ENCODE data around the gene PPP1CC. TPM values are rescaled to one million over a fixed set of nuclear protein-coding genes. Genes with fewer than 3 reads are reported as not detected.

PPP1CC gene
- total RNA-seq, 6 experiments from 2014 or later: 32.8 to 51.7 (median 36.2) TPM

DNA sequence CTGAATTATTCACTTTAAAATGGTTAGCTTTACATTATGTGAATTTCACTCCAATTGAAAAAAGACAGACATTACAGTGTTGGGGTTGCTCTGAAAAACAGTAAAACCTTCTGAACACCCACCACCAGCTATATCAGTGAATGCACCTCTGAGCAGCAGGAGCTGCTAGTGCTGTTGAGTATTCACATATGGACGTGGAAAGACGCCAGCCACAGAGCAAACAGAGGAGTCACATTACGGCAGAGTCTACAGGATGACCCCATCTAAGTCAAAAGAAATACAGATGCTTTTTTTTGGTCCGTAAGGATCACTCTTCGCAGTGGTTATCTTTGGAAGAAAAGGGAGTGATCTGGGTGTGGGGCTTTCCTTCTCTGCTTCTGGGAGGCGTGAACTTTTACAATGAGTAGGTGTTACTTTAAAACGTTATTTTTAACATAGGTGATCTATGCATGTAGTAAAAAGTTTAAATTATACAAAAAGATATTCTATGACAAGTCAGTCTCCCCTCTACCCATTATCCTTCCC lies 58.3 kb downstream of the PPP1CC start:
- Histone ChIP-seq H3K9me3 (no peaks in the 10 kb centered on the region), H3K4me3 (no peak overlapping the region), H3K27ac (no peak overlapping the region), H3K4me1 (peaks cover 0 to 8% (median 0%) of the 10 kb centered on the region in 4 donors), H3K27me3 (no peaks in the 10 kb centered on the region), H3K36me3 (no peaks in the 10 kb centered on the region)
- intact Hi-C loops (cut with DNase I): no loop called here
- DNase-seq (no peak), ATAC-seq (no peak)
- WGBS (ENCODE audit: insufficient coverage, low coverage, low lambda C conversion rate, missing lambda C conversion rate): 64% methylated on average over 7 of the region's 7 CpGs
- TF ChIP-seq CTCF (IDR thresholded peaks at IDR 0.05) (no peak), POLR2A (IDR thresholded peaks at IDR 0.05) (no peak)

- DNase-seq (no peak), ATAC-seq (no peak)
- no peaks in the 10 kb centered on the region for H3K36me3 ChIP-seq
- H3K4me1 ChIP-seq: peaks cover 0 to 8% (median 0%) of the 10 kb centered on the region in 4 donors
- no peak overlapping the region for H3K4me3 ChIP-seq
- TF ChIP-seq CTCF (IDR thresholded peaks at IDR 0.05) (no peak), POLR2A (IDR thresholded peaks at IDR 0.05) (no peak)
- H3K27ac ChIP-seq: no peak overlapping the region
- no peaks in the 10 kb centered on the region for H3K27me3 ChIP-seq
- intact Hi-C loops (cut with DNase I): no loop called here
- WGBS (ENCODE audit: insufficient coverage, low coverage, low lambda C conversion rate, missing lambda C conversion rate): 90% methylated on average over 2 of the region's 2 CpGs
- H3K9me3 ChIP-seq: no peaks in the 10 kb centered on the region
Observed at GRCh38 chr12:110683888-110684287, 58.8 kb downstream of the PPP1CC start.

DNA sequence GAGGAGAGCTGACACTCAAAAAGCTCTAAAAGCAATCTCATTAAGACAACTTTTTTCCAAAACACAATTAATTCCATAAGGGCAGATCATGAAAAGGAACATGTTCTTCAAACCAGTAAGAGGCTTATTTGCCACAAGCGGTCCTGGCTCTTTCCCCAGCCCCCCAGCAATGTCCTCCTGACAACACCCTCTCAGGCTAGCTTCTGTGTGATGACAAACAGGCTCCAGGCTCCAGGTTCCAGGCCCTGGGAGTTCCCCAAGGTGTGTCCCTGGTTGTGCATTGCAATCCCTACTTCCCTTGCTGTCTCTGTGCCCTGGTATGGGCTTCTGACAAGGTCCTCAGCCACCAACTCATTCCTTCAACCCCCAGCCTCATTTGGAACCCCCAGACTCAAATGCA lies 62.7 kb downstream of the PPP1CC start:
- DNase-seq (no peak), ATAC-seq (no peak)
- WGBS (ENCODE audit: insufficient coverage, low coverage, low lambda C conversion rate, missing lambda C conversion rate): 30% methylated on average over 1 of the region's 1 CpG
- H3K27me3 ChIP-seq: no peaks in the 10 kb centered on the region
- H3K9me3 ChIP-seq: no peaks in the 10 kb centered on the region
- H3K4me3 ChIP-seq: no peak overlapping the region
- intact Hi-C loops (cut with DNase I): no loop called here
- H3K4me1 ChIP-seq: no peaks in the 10 kb centered on the region
- H3K27ac ChIP-seq: no peak overlapping the region
- TF ChIP-seq CTCF (IDR thresholded peaks at IDR 0.05) (no peak), POLR2A (IDR thresholded peaks at IDR 0.05) (no peak)
- H3K36me3 ChIP-seq: no peaks in the 10 kb centered on the region

- Histone ChIP-seq H3K36me3 (no peaks in the 10 kb centered on the region), H3K27ac (no peak overlapping the region), H3K4me1 (no peaks in the 10 kb centered on the region), H3K4me3 (no peak overlapping the region), H3K27me3 (no peaks in the 10 kb centered on the region), H3K9me3 (no peaks in the 10 kb centered on the region)
- DNase-seq (no peak), ATAC-seq (no peak)
- intact Hi-C loops (cut with DNase I): no loop called here
- WGBS (ENCODE audit: insufficient coverage, low coverage, low lambda C conversion rate, missing lambda C conversion rate): 88% methylated on average over 7 of the region's 12 CpGs
- no peak for TF ChIP-seq POLR2A (IDR thresholded peaks at IDR 0.05)
- TF ChIP-seq CTCF (IDR thresholded peaks at IDR 0.05): no peak
Observed at GRCh38 chr12:110679201-110679600, 63.5 kb downstream of the PPP1CC start.

DNA sequence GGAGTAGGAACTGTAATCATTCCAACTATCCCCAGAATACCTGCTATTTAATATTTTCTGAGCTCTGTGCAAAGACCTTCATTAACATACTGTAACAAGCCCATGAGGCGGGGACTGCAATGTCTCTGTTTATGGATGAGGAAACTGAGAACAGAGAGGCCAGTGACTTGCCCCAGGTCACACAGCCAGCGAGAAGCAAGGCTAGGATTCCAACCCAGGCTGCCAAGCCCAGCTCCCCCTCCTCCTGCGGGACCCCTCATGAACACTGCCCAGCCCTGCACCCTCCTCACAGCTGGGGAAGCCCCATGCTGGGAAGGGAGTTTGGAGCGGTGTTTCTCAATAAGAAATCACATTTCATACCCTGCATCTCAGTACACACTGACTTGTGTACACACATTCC lies 64.7 kb downstream of the PPP1CC start:
- 57% methylated on average over 4 of the region's 4 CpGs for WGBS (ENCODE audit: insufficient coverage, low coverage, low lambda C conversion rate, missing lambda C conversion rate)
- TF ChIP-seq CTCF (IDR thresholded peaks at IDR 0.05) (no peak), POLR2A (IDR thresholded peaks at IDR 0.05) (no peak)
- H3K4me1 ChIP-seq: peaks cover 0 to 4% (median 0%) of the 10 kb centered on the region in 4 donors
- H3K4me3 ChIP-seq: no peak overlapping the region
- ATAC-seq (no peak), DNase-seq (no peak)
- no peaks in the 10 kb centered on the region for H3K36me3 ChIP-seq
- intact Hi-C loops (cut with DNase I): no loop called here
- H3K27me3 ChIP-seq: no peaks in the 10 kb centered on the region
- no peak overlapping the region for H3K27ac ChIP-seq
- H3K9me3 ChIP-seq: no peaks in the 10 kb centered on the region

Measured in right lobe of liver (tissue), 6 donors.